GM23338 (cell line): ENCODE results near the gene CACNG3. TPM values are rescaled to one million over a fixed set of nuclear protein-coding genes. Genes with fewer than 3 reads are reported as not detected.

Experiments
- ATAC-seq: fragments of 200-7000 bp; cut with Tn5 transposase; 3 replicates; pipeline ENCODE4 v1.9.1; 2020
- DNase-seq: peaks from one replicate; pipeline ENCODE4 v3.0.0-alpha.2; 2015; ENCODE audit warnings: low spot score
- H2AFZ ChIP-seq: fragments of 200-600 bp; sonication (generic); 2 replicates; pipeline ENCODE4 v1.8.0; 2016; ENCODE audit warnings: antibody characterized with exemption, mild to moderate bottlenecking, moderate library complexity
- H3F3A ChIP-seq: fragments of 200-600 bp; sonication (generic); replicated peaks from 2 replicates; pipeline ENCODE4 v1.8.0; 2017; ENCODE audit warnings: antibody characterized with exemption, mixed run types, low read depth
- H3K27ac ChIP-seq: fragments of 200-600 bp; sonication (generic); 2 replicates; pipeline ENCODE4 v1.6.1; 2016; ENCODE audit warnings: low read depth
- H3K27me3 ChIP-seq: fragments of 200-600 bp; sonication (generic); 2 replicates; pipeline ENCODE4 v1.8.0; 2016; ENCODE audit warnings: mild to moderate bottlenecking, mixed run types, moderate library complexity; ENCODE audit not compliant: insufficient read depth
- H3K36me3 ChIP-seq: fragments of 200-600 bp; sonication (generic); 2 replicates; pipeline ENCODE4 v1.8.0; 2016; ENCODE audit warnings: mild to moderate bottlenecking; ENCODE audit not compliant: insufficient read depth
- H3K4me1 ChIP-seq: fragments of 200-600 bp; sonication (generic); 2 replicates; pipeline ENCODE4 v1.8.0; 2016; ENCODE audit warnings: mild to moderate bottlenecking, moderate library complexity; ENCODE audit not compliant: insufficient read depth
- H3K4me2 ChIP-seq: fragments of 200-600 bp; sonication (generic); 2 replicates; pipeline ENCODE4 v1.7.1; 2017; ENCODE audit warnings: mixed run types
- H3K4me3 ChIP-seq: fragments of 200-600 bp; sonication (generic); 2 replicates; pipeline ENCODE4 v1.6.1; 2016; ENCODE audit warnings: mixed run types
- H3K79me2 ChIP-seq: fragments of 200-600 bp; sonication (generic); replicated peaks from 2 replicates; pipeline ENCODE4 v1.8.0; 2017; ENCODE audit warnings: mild to moderate bottlenecking; ENCODE audit not compliant: insufficient read depth
- H3K9me2 ChIP-seq: fragments of 200-600 bp; sonication (generic); 2 replicates; pipeline ENCODE4 v1.8.0; 2017; ENCODE audit not compliant: insufficient read depth
- H4K20me1 ChIP-seq: fragments of 200-600 bp; sonication (generic); replicated peaks from 2 replicates; pipeline ENCODE4 v1.8.0; 2017; ENCODE audit warnings: mild to moderate bottlenecking; ENCODE audit not compliant: insufficient read depth
- H3K27ac Mint-ChIP-seq: 2 replicates; pipeline ENCODE4 v1.8.0; 2020; ENCODE audit warnings: inconsistent platforms, mild to moderate bottlenecking, moderate library complexity, mixed read lengths
- H3K27me3 Mint-ChIP-seq: 3 replicates; pipeline ENCODE4 v1.8.0; 2022; ENCODE audit warnings: low read depth, mild to moderate bottlenecking, moderate library complexity, mixed read lengths, inconsistent platforms; ENCODE audit not compliant: insufficient read depth, poor library complexity
- H3K36me3 Mint-ChIP-seq: 3 replicates; pipeline ENCODE4 v1.8.0; 2021; ENCODE audit warnings: low read depth, mild to moderate bottlenecking, inconsistent platforms, moderate library complexity, mixed read lengths
- H3K4me1 Mint-ChIP-seq: 3 replicates; pipeline ENCODE4 v1.8.0; 2020; ENCODE audit warnings: mild to moderate bottlenecking, inconsistent platforms, mixed read lengths
- H3K4me3 Mint-ChIP-seq: 3 replicates; pipeline ENCODE4 v1.8.0; 2021; ENCODE audit warnings: moderate library complexity, mild to moderate bottlenecking, inconsistent platforms, mixed read lengths
- H3K9me3 Mint-ChIP-seq: 3 replicates; pipeline ENCODE4 v1.8.0; 2020; ENCODE audit warnings: moderate library complexity, mild to moderate bottlenecking, inconsistent platforms, mixed read lengths
- CREB1 ChIP-seq: fragments of 250-450 bp; sonication (Bioruptor Pico); IDR thresholded peaks from 2 replicates; pipeline ENCODE4 v1.5.0; 2020; ENCODE audit warnings: low read depth, mild to moderate bottlenecking, moderate library complexity
- EZH2 ChIP-seq: fragments of 200-600 bp; sonication (generic); IDR thresholded peaks from one replicate; pipeline ENCODE4 v1.8.0; 2017; ENCODE audit warnings: antibody characterized with exemption, mild to moderate bottlenecking, low read depth; ENCODE audit not compliant: unreplicated experiment
- EZH2phosphoT487 ChIP-seq: fragments of 200-600 bp; sonication (generic); IDR thresholded peaks from one replicate; pipeline ENCODE4 v1.8.1; 2018; ENCODE audit warnings: antibody characterized with exemption; ENCODE audit not compliant: unreplicated experiment
- JUNB ChIP-seq: IDR thresholded peaks from one replicate; pipeline ENCODE4 v1.6.1; 2016; ENCODE audit warnings: antibody characterized with exemption; ENCODE audit not compliant: unreplicated experiment
- NANOG ChIP-seq: IDR thresholded peaks from 2 replicates; pipeline ENCODE4 v1.6.1; 2016; ENCODE audit warnings: antibody characterized with exemption, borderline replicate concordance
- POLR2AphosphoS5 ChIP-seq: IDR thresholded peaks from 2 replicates; pipeline ENCODE4 v1.6.1; 2016; ENCODE audit warnings: antibody characterized with exemption, low read depth
- STAT1 ChIP-seq: IDR thresholded peaks from one replicate; pipeline ENCODE4 v1.6.1; 2016; ENCODE audit warnings: antibody characterized with exemption; ENCODE audit not compliant: unreplicated experiment
- ZNF114 ChIP-seq: fragments of 250-450 bp; sonication (Bioruptor Pico); IDR thresholded peaks from 2 replicates; pipeline ENCODE4 v1.5.0; 2020; ENCODE audit warnings: mild to moderate bottlenecking, moderate library complexity
- ZNF331 ChIP-seq: fragments of 250-450 bp; sonication (Bioruptor Pico); IDR thresholded peaks from 2 replicates; pipeline ENCODE4 v1.5.0; 2020; ENCODE audit warnings: low read depth, mild to moderate bottlenecking, moderate library complexity
- polyA plus RNA-seq: library from polyadenylated mRNA; unstranded; fragments of >200 nt; fragmentation: Nextera tagmentation; extraction: Ambion mirVana; gene quantifications from 2 replicates; pipeline ENCODE4 v1.2.1, GENCODE V29; 2016
- total RNA-seq: library from RNA; depleted of rRNA; stranded (reverse); fragments of >200 nt; shearing (Covaris generic); gene quantifications from 2 replicates; pipeline ENCODE4 v1.2.3, GENCODE V29; 2014
- TF ChIP-seq, protein P1 (sequence below): IDR thresholded peaks from one replicate; pipeline ENCODE4 v1.6.1; 2018; ENCODE audit warnings: antibody characterized with exemption; ENCODE audit not compliant: unreplicated experiment
- TF ChIP-seq, protein P2 (sequence below), 2 experiments: fragments of 200-600 bp in 1 of 2; sonication (generic) in 1 of 2; conservative IDR thresholded peaks; 2 replicates each; pipeline versions ENCODE4 v1.5.1 to v1.6.1; 2016 to 2017; ENCODE audit warnings: antibody characterized with exemption in 2 of 2, low read depth in 2 of 2, mild to moderate bottlenecking in 2 of 2, moderate library complexity in 1 of 2
- TF ChIP-seq, protein P3 (sequence below): IDR thresholded peaks from 2 replicates; pipeline ENCODE4 v1.6.1; 2016; ENCODE audit warnings: antibody characterized with exemption
- TF ChIP-seq, protein P4 (sequence below): fragments of 250-450 bp; sonication (Bioruptor Pico); IDR thresholded peaks from 2 replicates; pipeline ENCODE4 v1.5.0; 2020; ENCODE audit warnings: mild to moderate bottlenecking, moderate library complexity

The CACNG3 gene
- total and polyA plus RNA-seq, 2 experiments from 2014 or later = not detected

GRCh38 chr16:24221219-24221618 is 34.9 kb upstream of the CACNG3 start:
- Histone ChIP-seq H4K20me1 (no peaks in the 10 kb centered on the region), H3K4me2 (no peak overlapping the region), H3K27me3 (no peaks in the 10 kb centered on the region), H3K27ac (no peak overlapping the region), H3K9me2 (peaks cover 13% of the 10 kb centered on the region), H2AFZ (no peak overlapping the region), H3K4me3 (no peak overlapping the region), H3K36me3 (no peaks in the 10 kb centered on the region), H3K79me2 (no peaks in the 10 kb centered on the region), H3K4me1 (no peaks in the 10 kb centered on the region), H3F3A (no peaks in the 10 kb centered on the region)
- Mint-ChIP-seq H3K27ac (no peak overlapping the region), H3K4me3 (no peak overlapping the region), H3K4me1 (no peaks in the 10 kb centered on the region), H3K36me3 (no peaks in the 10 kb centered on the region), H3K27me3 (no peaks in the 10 kb centered on the region), H3K9me3 (no peaks in the 10 kb centered on the region; the same call in 2 of the 3 replicates)
- DNase-seq (no peak), ATAC-seq (no peak)
- TF ChIP-seq CREB1 (CRISPR knock-in tag) (no peak), EZH2 (no peak), EZH2phosphoT487 (no peak), STAT1 (no peak), NANOG (no peak), ZNF114 (CRISPR knock-in tag) (no peak), POLR2AphosphoS5 (no peak), ZNF331 (CRISPR knock-in tag) (no peak), JUNB (no peak)
- TF ChIP-seq, protein P1, sequence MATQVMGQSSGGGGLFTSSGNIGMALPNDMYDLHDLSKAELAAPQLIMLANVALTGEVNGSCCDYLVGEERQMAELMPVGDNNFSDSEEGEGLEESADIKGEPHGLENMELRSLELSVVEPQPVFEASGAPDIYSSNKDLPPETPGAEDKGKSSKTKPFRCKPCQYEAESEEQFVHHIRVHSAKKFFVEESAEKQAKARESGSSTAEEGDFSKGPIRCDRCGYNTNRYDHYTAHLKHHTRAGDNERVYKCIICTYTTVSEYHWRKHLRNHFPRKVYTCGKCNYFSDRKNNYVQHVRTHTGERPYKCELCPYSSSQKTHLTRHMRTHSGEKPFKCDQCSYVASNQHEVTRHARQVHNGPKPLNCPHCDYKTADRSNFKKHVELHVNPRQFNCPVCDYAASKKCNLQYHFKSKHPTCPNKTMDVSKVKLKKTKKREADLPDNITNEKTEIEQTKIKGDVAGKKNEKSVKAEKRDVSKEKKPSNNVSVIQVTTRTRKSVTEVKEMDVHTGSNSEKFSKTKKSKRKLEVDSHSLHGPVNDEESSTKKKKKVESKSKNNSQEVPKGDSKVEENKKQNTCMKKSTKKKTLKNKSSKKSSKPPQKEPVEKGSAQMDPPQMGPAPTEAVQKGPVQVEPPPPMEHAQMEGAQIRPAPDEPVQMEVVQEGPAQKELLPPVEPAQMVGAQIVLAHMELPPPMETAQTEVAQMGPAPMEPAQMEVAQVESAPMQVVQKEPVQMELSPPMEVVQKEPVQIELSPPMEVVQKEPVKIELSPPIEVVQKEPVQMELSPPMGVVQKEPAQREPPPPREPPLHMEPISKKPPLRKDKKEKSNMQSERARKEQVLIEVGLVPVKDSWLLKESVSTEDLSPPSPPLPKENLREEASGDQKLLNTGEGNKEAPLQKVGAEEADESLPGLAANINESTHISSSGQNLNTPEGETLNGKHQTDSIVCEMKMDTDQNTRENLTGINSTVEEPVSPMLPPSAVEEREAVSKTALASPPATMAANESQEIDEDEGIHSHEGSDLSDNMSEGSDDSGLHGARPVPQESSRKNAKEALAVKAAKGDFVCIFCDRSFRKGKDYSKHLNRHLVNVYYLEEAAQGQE = no peak
- TF ChIP-seq, protein P2, sequence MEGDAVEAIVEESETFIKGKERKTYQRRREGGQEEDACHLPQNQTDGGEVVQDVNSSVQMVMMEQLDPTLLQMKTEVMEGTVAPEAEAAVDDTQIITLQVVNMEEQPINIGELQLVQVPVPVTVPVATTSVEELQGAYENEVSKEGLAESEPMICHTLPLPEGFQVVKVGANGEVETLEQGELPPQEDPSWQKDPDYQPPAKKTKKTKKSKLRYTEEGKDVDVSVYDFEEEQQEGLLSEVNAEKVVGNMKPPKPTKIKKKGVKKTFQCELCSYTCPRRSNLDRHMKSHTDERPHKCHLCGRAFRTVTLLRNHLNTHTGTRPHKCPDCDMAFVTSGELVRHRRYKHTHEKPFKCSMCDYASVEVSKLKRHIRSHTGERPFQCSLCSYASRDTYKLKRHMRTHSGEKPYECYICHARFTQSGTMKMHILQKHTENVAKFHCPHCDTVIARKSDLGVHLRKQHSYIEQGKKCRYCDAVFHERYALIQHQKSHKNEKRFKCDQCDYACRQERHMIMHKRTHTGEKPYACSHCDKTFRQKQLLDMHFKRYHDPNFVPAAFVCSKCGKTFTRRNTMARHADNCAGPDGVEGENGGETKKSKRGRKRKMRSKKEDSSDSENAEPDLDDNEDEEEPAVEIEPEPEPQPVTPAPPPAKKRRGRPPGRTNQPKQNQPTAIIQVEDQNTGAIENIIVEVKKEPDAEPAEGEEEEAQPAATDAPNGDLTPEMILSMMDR (conservative IDR thresholded peaks at IDR 0.05; ENCODE audit: low read depth in 2 of 2) = no peak
- TF ChIP-seq, protein P3, sequence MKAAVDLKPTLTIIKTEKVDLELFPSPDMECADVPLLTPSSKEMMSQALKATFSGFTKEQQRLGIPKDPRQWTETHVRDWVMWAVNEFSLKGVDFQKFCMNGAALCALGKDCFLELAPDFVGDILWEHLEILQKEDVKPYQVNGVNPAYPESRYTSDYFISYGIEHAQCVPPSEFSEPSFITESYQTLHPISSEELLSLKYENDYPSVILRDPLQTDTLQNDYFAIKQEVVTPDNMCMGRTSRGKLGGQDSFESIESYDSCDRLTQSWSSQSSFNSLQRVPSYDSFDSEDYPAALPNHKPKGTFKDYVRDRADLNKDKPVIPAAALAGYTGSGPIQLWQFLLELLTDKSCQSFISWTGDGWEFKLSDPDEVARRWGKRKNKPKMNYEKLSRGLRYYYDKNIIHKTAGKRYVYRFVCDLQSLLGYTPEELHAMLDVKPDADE = no peak
- TF ChIP-seq, protein P4, sequence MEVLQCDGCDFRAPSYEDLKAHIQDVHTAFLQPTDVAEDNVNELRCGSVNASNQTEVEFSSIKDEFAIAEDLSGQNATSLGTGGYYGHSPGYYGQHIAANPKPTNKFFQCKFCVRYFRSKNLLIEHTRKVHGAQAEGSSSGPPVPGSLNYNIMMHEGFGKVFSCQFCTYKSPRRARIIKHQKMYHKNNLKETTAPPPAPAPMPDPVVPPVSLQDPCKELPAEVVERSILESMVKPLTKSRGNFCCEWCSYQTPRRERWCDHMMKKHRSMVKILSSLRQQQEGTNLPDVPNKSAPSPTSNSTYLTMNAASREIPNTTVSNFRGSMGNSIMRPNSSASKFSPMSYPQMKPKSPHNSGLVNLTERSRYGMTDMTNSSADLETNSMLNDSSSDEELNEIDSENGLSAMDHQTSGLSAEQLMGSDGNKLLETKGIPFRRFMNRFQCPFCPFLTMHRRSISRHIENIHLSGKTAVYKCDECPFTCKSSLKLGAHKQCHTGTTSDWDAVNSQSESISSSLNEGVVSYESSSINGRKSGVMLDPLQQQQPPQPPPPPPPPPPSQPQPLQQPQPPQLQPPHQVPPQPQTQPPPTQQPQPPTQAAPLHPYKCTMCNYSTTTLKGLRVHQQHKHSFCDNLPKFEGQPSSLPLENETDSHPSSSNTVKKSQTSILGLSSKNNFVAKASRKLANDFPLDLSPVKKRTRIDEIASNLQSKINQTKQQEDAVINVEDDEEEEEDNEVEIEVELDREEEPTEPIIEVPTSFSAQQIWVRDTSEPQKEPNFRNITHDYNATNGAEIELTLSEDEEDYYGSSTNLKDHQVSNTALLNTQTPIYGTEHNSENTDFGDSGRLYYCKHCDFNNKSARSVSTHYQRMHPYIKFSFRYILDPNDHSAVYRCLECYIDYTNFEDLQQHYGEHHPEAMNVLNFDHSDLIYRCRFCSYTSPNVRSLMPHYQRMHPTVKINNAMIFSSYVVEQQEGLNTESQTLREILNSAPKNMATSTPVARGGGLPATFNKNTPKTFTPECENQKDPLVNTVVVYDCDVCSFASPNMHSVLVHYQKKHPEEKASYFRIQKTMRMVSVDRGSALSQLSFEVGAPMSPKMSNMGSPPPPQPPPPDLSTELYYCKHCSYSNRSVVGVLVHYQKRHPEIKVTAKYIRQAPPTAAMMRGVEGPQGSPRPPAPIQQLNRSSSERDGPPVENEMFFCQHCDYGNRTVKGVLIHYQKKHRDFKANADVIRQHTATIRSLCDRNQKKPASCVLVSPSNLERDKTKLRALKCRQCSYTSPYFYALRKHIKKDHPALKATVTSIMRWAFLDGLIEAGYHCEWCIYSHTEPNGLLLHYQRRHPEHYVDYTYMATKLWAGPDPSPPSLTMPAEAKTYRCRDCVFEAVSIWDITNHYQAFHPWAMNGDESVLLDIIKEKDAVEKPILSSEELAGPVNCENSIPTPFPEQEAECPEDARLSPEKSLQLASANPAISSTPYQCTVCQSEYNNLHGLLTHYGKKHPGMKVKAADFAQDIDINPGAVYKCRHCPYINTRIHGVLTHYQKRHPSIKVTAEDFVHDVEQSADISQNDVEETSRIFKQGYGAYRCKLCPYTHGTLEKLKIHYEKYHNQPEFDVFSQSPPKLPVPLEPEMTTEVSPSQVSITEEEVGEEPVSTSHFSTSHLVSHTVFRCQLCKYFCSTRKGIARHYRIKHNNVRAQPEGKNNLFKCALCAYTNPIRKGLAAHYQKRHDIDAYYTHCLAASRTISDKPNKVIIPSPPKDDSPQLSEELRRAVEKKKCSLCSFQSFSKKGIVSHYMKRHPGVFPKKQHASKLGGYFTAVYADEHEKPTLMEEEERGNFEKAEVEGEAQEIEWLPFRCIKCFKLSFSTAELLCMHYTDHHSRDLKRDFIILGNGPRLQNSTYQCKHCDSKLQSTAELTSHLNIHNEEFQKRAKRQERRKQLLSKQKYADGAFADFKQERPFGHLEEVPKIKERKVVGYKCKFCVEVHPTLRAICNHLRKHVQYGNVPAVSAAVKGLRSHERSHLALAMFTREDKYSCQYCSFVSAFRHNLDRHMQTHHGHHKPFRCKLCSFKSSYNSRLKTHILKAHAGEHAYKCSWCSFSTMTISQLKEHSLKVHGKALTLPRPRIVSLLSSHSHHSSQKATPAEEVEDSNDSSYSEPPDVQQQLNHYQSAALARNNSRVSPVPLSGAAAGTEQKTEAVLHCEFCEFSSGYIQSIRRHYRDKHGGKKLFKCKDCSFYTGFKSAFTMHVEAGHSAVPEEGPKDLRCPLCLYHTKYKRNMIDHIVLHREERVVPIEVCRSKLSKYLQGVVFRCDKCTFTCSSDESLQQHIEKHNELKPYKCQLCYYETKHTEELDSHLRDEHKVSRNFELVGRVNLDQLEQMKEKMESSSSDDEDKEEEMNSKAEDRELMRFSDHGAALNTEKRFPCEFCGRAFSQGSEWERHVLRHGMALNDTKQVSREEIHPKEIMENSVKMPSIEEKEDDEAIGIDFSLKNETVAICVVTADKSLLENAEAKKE (CRISPR knock-in tag) = no peak
